ENCODE measurements around the gene LRRC63. TPM values are rescaled to one million over a fixed set of nuclear protein-coding genes. Genes with fewer than 3 reads are reported as not detected.

The LRRC63 gene
- total and polyA plus RNA-seq, 4 donors: 0.13 to 1.1 (median 0.50) TPM

- TF ChIP-seq CTCF (IDR thresholded peaks at IDR 0.05; ENCODE audit: control extremely low read depth, extremely low read depth): no peak
- no peak for ATAC-seq (ENCODE audit: insufficient read depth, low FRiP score)
- no peaks in the 10 kb centered on the region for H3K36me3 ChIP-seq (ENCODE audit: control insufficient read depth in 4 of 4, insufficient read depth in 4 of 4, low read length in 4 of 4)
Measured at GRCh38 chr13:46315036-46315435, 103.3 kb downstream of the LRRC63 start.

GRCh38 chr13:46315491-46316075 is 103.9 kb downstream of the LRRC63 start:
- TF ChIP-seq CTCF (IDR thresholded peaks at IDR 0.05; ENCODE audit: control extremely low read depth, extremely low read depth): no peak
- ATAC-seq (ENCODE audit: insufficient read depth, low FRiP score) (no peak), DNase-seq (no peak)
- Histone ChIP-seq H3K9me3 (ENCODE audit: control insufficient read depth in 4 of 4, insufficient read depth in 3 of 4, low read length in 3 of 4) (peaks cover 0 to 2% (median 0%) of the 10 kb centered on the region in 4 donors), H3K27ac (ENCODE audit: low read depth in 1 of 2, low read length in 1 of 2) (no peak overlapping the region), H3K27me3 (ENCODE audit: control insufficient read depth in 3 of 3, insufficient read depth in 3 of 3, low read length in 2 of 3) (no peaks in the 10 kb centered on the region), H3K4me3 (no peak overlapping the region), H3K36me3 (ENCODE audit: control insufficient read depth in 4 of 4, insufficient read depth in 4 of 4, low read length in 4 of 4) (no peaks in the 10 kb centered on the region), H3K9ac (ENCODE audit: insufficient read depth in 1 of 2, low read length in 2 of 2) (no peak overlapping the region), H3K4me1 (ENCODE audit: control insufficient read depth in 5 of 5, insufficient read depth in 5 of 5, low read length in 5 of 5) (no peaks in the 10 kb centered on the region)
- WGBS, 2 donors: 86 to 89% methylated on average over 6 of the region's 6 CpGs

More at GRCh38 chr13:46315036-46315435, 103.3 kb downstream of the LRRC63 start:
- Histone ChIP-seq H3K4me1 (ENCODE audit: control insufficient read depth in 5 of 5, insufficient read depth in 5 of 5, low read length in 5 of 5) (no peaks in the 10 kb centered on the region), H3K9me3 (ENCODE audit: control insufficient read depth in 4 of 4, insufficient read depth in 3 of 4, low read length in 3 of 4) (peaks cover 0 to 2% (median 0%) of the 10 kb centered on the region in 4 donors), H3K4me3 (no peak overlapping the region), H3K27me3 (ENCODE audit: control insufficient read depth in 3 of 3, insufficient read depth in 3 of 3, low read length in 2 of 3) (no peaks in the 10 kb centered on the region), H3K9ac (ENCODE audit: insufficient read depth in 1 of 2, low read length in 2 of 2) (no peak overlapping the region), H3K27ac (ENCODE audit: low read depth in 1 of 2, low read length in 1 of 2) (no peak overlapping the region)
- DNase-seq: no peak

GRCh38 chr13:46317120-46317519 is 105.4 kb downstream of the LRRC63 start:
- TF ChIP-seq CTCF (IDR thresholded peaks at IDR 0.05; ENCODE audit: control extremely low read depth, extremely low read depth): no peak
- Histone ChIP-seq H3K9me3 (ENCODE audit: control insufficient read depth in 4 of 4, insufficient read depth in 3 of 4, low read length in 3 of 4) (no peaks in the 10 kb centered on the region), H3K4me3 (no peak overlapping the region), H3K9ac (ENCODE audit: insufficient read depth in 1 of 2, low read length in 2 of 2) (no peak overlapping the region), H3K27me3 (ENCODE audit: control insufficient read depth in 3 of 3, insufficient read depth in 3 of 3, low read length in 2 of 3) (no peaks in the 10 kb centered on the region), H3K4me1 (ENCODE audit: control insufficient read depth in 5 of 5, insufficient read depth in 5 of 5, low read length in 5 of 5) (no peaks in the 10 kb centered on the region), H3K27ac (ENCODE audit: low read depth in 1 of 2, low read length in 1 of 2) (no peak overlapping the region), H3K36me3 (ENCODE audit: control insufficient read depth in 4 of 4, insufficient read depth in 4 of 4, low read length in 4 of 4) (no peaks in the 10 kb centered on the region)
- no peak for ATAC-seq (ENCODE audit: insufficient read depth, low FRiP score)
- peak in 2 of 3 donors; percentile 22 to 27 for DNase-seq

- DNase-seq: no peak
- TF ChIP-seq CTCF (IDR thresholded peaks at IDR 0.05; ENCODE audit: control extremely low read depth, extremely low read depth): no peak
- H3K9ac ChIP-seq (ENCODE audit: insufficient read depth in 1 of 2, low read length in 2 of 2): no peak overlapping the region
Measured at GRCh38 chr13:46318986-46319385, 107.3 kb downstream of the LRRC63 start.

More at GRCh38 chr13:46318986-46319385, 107.3 kb downstream of the LRRC63 start:
- no peaks in the 10 kb centered on the region for H3K9me3 ChIP-seq (ENCODE audit: control insufficient read depth in 4 of 4, insufficient read depth in 3 of 4, low read length in 3 of 4)
- ATAC-seq (ENCODE audit: insufficient read depth, low FRiP score): no peak
- no peaks in the 10 kb centered on the region for H3K27me3 ChIP-seq (ENCODE audit: control insufficient read depth in 3 of 3, insufficient read depth in 3 of 3, low read length in 2 of 3)
- no peak overlapping the region for H3K27ac ChIP-seq (ENCODE audit: low read depth in 1 of 2, low read length in 1 of 2)
- H3K4me3 ChIP-seq: no peak overlapping the region
- WGBS, 2 donors: 90 to 95% methylated on average over 1 of the region's 1 CpG
- H3K4me1 ChIP-seq (ENCODE audit: control insufficient read depth in 5 of 5, insufficient read depth in 5 of 5, low read length in 5 of 5): no peaks in the 10 kb centered on the region
- no peaks in the 10 kb centered on the region for H3K36me3 ChIP-seq (ENCODE audit: control insufficient read depth in 4 of 4, insufficient read depth in 4 of 4, low read length in 4 of 4)

Measured in lung (tissue), 12 donors.